GM18517 (cell line): Measurements from ENCODE around the gene DPH1.

ENCODE experiments used
- ATAC-seq: cut with Tn5 transposase; IDR thresholded peaks from one replicate; pipeline ENCODE4 v1.9.1; 2021; ENCODE audit warnings: mild to moderate bottlenecking, moderate library complexity; ENCODE audit not compliant: unreplicated experiment

Gene DPH1

GRCh38 chr17:2075336-2076086 lies 45.6 kb downstream of the DPH1 start:
- ATAC-seq = no peak

DNA sequence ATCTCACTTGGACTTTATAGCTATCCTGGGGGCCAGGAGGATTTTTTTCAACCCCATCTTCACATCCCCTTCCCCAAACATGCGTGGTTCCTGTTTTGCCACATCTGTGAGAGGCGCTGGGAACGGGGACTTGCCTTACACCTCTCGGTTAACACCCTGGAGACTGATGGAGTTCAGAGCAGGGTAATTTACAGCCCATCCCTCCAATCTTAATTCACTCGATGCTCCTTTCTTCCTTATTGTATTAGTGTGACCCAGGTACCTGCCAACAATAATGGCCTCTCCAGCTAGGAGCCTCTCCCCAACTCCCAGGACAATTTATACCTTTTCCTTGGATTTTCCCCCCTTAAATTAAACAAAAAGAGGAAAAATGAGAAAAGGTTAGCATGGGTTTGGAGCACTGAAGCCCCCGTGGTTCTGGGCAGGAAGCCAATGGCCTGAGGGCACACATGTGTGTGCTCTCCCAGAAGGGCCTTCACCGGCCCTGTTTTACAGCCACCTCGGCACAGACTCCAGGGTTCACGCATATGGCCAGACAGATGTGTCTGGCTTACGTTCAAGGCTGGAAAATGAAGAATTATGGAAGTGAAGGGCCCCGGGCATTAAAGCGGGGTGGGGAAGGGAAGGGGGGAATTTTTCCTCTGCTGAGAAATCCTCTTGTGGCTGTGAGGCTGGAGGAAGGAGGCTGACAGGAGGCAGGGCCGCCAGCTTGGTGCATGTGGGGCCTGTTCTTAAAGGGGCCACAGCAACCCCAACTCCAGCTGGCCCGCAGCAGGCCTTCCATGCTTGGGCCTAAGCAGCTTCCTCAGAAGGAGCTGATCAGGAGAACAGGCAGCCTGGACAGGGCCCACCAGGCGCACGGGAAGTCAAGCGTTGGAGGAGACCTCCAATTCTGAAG lies 46.4 kb downstream of the DPH1 start:
- no peak for ATAC-seq

DNA sequence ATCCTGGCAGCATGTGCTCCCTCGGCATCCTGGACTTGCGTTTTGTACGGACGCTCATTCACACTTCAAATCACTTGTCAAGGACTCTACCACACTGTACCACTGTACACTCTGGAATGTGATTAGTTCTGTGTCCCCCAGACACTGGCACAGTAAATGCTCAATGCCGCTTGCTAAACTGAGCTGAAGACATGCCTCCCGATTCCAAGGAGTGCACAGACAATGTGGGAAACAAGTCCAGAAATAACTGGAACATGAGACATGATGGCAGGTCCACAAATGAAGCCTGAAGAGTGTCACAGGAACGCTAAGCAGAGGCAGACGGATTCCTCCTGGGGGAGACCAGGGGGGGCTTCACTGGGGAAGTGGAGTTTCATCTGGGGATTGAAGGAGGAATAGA lies 47.1 kb downstream of the DPH1 start:
- no peak for ATAC-seq

GRCh38 chr17:2081564-2081963 lies 51.6 kb downstream of the DPH1 start:
- no peak for ATAC-seq

GRCh38 chr17:2082003-2082781 lies 52.2 kb downstream of the DPH1 start:
- no peak for ATAC-seq

- ATAC-seq = no peak
These were observed 53.7 kb downstream of the DPH1 start for GRCh38 chr17:2083613-2084035.

DNA sequence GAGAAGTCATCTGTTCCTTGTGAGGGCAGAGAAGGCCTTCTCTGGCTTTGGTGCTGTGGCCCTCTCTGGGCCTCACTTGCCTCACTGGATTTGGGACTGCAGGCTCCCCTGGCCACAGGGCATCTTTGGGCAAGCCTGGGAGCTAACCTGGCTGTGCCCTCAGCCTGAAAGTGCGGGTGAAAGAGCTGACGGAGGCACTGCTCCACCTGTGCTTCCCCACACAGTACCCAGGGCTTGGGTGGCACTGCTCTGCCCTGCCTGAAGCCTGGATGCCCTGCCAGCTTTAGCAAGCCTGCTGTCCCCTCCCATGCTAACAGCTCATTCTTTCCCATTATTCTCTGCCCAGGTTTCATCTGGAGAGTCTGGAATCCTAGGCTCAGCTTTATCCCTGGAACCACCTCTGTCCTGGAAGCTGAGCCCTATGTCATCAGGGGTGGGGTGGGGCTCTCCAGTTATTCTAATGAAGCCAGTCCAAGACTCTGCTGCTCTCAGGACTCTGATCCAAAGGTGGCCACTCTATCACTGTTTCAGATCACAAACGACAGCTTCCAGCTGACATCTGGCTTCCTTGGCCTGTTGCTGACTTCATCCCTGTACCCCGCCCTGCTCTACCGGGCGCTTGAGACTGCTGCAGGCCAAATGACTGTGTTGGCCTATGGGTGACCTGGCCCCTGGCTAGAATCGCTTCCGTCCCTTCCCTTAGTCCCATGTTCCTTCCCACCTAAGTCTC lies 54.2 kb downstream of the DPH1 start:
- ATAC-seq = no peak

GRCh38 chr17:2084766-2085647 lies 55.1 kb downstream of the DPH1 start:
- ATAC-seq = no peak

GRCh38 chr17:2085648-2085949 lies 55.6 kb downstream of the DPH1 start:
- no peak for ATAC-seq

- ATAC-seq = no peak
These were observed 56.4 kb downstream of the DPH1 start for GRCh38 chr17:2086306-2086705.

GRCh38 chr17:2087597-2088211 lies 57.8 kb downstream of the DPH1 start:
- ATAC-seq = peak; percentile 46

DNA sequence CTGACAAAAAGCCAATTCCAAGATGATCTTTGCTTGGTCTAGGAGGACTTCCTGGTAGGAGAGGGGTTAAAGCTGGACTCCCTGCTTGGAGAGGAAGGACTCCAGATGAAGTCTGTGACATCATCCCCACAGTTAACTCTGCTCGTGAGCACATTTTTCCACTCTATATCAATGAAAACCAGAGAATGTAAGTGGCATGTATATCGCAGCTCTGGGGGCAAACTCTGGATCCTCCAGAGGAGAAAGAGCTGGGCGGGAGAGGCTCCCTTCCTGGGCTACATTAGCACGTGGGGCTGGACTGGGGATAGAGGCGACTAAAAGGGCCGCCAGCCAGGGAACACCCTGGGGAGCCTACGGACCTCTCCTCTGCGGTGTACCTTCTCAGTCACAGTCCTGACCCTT lies 59.1 kb downstream of the DPH1 start:
- ATAC-seq = peak; percentile 15

GRCh38 chr17:2090210-2090641 lies 60.3 kb downstream of the DPH1 start:
- ATAC-seq = no peak

DNA sequence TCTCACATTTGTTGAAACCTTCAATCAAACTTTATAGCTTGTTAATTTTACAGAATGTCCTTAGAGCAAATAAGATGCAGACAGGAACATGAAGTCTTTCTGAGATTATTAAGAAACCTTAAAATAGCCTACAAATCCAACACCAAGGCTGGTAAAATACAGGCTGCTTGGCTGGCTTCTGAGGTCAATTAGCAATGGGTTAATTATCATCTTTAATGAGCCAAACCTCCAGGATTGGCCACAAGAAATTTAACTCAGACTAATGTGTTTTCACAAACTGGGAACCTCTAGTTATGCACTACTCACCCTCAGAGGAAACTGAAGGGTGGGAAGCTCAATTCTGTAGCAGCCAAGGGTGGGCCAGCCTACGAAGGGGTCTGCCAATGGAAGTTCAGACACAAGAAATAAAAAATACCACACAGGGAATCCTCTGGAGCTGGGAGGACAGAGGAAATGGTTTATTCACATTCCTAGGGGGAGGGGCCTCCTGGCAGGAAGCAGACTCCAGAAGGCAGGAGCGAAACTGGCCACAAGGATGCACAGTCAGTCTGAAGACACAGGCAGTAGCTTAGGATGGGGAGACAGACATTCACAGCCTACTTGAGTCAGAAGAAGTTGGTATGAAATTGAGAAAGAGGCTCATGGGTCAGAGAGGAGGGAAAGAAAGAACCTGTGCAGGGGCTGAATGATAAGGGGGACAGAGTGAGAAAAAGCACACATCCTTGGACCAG lies 61.0 kb downstream of the DPH1 start:
- no peak for ATAC-seq

DNA sequence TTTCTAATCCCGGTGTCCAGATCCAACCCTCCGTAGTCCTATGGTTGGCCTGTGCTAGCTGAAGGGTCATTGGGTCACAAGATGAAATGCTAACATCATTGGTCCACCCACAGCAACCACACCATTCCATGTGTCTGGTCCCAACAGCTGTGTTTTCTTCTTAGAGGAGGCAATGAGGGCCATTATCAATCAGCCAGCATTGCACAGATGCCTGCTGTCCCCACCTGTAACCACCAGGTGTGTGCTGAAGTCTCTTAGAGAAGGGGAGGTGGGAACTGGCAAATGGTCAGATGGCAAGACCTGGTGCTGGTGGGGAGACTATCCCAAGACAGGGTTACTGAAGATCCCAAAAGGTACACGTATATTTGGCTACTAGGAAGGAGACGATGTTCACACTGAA lies 62.3 kb downstream of the DPH1 start:
- ATAC-seq = no peak

DNA sequence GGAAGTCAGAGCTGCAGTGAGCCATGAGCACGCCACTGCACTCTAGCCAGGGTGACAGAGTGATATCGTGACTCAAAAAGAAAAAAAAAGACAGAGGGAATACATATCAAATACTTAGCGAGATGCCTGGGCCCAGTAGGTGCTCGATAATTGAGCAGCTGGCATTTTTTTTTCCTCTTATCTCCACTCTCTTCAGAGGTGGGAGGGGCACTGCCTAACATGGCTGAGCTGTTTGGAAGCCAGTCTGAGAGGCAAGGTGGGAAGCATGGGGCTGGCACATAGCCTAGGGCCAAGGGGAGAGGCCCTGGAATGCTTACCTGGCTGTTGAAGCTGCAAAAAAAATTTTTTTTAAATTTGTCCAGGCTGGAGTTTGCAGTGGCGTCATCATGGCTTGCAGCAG lies 63.4 kb downstream of the DPH1 start:
- ATAC-seq = no peak
